Peyer's patch (tissue), 4 donors: ENCODE measurements around the gene MEGF8.

Source experiments
- CTCF ChIP-seq, 6 experiments: fragments of 450-650 bp in 4 of 6; fragments of 200-600 bp in 2 of 6; sonication (generic) in 1 of 6; IDR thresholded peaks; one replicate each; pipeline ENCODE4 v1.5.1; 2017 to 2019; ENCODE audit warnings: antibody characterized with exemption in 6 of 6, mild to moderate bottlenecking in 3 of 6, moderate library complexity in 1 of 6
- POLR2A ChIP-seq, 2 donors: fragments of 450-650 bp; IDR thresholded peaks; one replicate each; pipeline ENCODE4 v1.5.1; 2017; ENCODE audit warnings: antibody characterized with exemption in 2 of 2, mild to moderate bottlenecking in 2 of 2, moderate library complexity in 2 of 2

DNA sequence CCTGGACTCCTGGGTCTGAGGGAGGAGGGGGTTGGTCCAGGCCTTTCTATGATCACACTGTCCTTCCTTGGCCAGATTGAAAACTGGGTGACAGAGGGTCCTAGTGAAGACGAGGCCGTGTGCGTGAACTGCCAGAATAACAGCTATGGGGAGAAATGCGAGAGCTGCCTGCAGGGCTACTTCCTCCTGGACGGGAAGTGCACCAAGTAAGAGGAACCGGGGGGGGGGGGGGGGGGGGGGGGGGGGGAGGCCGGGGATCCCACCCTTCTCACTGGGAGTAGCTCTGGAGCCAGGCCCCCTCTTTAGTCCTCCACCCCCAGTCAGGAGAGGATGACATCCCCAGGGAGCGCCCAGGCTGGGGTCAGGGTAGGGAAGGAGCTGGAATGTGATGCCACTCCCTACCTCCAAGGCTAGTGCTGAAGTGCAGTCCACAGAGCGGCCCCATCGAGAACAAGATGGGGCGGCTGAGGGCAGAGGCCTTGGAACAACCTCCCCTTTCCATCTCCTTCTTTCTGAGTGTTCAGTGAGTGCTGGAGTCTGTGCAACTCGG, 45.3 kb downstream of the MEGF8 start:
- TF ChIP-seq CTCF (IDR thresholded peaks at IDR 0.05) (no peak), POLR2A (IDR thresholded peaks at IDR 0.05) (no peak)
